HG02885 (cell line): ENCODE data around the gene GADD45GIP1.
"Not testable (repeated sequence)": the region's sequence is repeated elsewhere in the genome, so short reads cannot be mapped to it uniquely, and the experiment has no call there.

Source experiments
- ATAC-seq: cut with Tn5 transposase; IDR thresholded peaks from one replicate; pipeline ENCODE4 v1.9.1; 2021; ENCODE audit warnings: mild to moderate bottlenecking; ENCODE audit not compliant: unreplicated experiment, poor library complexity

GADD45GIP1 gene

DNA sequence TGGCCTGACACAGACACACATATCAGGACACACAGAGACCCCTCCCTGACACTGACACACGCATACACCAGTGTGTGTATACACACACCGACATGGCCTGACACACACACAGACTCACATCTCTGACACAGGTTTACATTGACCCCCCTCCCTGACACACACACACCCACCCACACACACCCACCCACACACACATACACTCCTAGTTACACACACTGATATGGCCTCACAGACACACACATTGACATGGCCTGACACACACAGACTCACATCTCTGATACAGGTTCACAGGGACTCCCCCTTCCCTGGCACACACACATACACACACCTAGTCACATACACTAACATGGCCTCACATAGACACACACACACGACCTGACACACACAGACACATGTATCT is 33.8 kb upstream of the GADD45GIP1 start:
- ATAC-seq, result no peak

GRCh38 chr19:12990431-12990830 is 33.4 kb upstream of the GADD45GIP1 start:
- ATAC-seq, result no peak

GRCh38 chr19:12987781-12988180 is 30.8 kb upstream of the GADD45GIP1 start:
- no peak for ATAC-seq

- ATAC-seq, result no peak
Observed at GRCh38 chr19:12987190-12987589, 30.2 kb upstream of the GADD45GIP1 start.

DNA sequence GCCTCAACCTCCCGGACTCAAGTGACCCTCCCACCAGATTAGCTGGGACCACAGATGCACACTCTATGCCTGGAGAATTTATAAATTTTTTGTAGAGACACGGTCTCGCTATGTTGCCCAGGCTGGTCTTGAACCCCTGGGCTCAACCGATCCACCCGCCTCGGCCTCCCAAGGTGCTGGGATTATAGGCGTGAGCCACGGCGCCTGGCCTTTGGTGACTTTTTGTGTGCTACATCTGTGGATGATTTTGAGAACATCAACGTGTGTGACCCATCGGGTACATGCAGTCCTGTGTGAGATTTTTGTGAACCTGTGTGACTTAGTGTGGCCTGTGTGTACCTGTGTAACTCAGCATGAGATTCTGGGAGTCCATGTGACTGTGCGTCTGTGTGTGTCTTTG is 29.7 kb upstream of the GADD45GIP1 start:
- no peak for ATAC-seq

DNA sequence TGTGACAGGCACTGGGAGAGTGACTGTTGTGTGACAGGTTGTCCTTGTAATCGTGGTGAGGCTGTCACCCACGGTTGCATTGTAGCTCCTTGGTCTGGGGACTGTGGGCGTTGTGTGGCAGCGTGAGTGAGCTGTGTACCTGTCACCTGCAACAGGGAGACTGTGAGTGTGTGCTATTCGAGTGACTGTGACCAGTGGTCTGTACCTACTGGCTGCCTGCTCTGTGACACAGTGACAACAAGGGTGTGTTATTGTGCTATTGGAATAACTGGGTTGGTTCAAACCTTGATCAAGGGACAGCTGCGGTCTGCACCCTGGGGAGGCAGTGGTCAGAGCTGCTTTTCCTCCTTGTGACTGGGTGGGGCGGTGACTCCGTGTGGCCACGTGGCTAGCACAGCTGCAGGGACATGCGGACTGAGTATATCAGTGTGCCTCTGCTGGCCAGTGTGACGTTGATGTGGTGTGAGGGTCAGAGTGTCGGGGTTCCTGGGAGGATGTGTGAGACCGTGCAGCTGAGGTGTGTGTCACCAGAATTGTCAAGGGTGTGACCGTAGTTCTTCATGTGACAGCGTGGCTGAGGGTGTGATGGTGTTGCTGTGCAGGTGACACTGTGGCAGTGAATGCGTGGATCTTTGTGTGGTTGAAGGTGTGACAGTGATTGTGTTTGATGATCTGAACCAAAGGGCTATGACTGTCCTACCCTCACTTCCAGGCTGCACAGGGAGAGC is 28.2 kb upstream of the GADD45GIP1 start:
- no peak for ATAC-seq

DNA sequence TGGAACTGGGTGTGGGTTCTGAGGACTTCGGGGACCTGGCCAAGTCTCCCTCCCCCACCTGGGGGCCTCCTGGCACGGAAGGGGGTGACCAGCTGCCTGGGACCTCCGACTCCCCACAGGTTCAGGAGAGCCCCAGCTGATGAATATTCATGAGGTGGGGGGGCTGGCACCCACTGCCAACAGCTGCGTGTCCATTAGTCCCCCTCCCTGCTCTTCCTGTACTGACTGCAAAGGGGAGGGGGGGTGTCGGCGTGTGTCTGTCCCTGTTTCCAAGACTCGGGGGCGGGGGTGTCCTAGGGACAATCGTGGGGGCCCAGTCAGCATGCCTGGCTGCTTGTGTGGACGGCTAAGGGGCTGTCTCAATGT is 27.6 kb upstream of the GADD45GIP1 start:
- ATAC-seq, result no peak

- no peak for ATAC-seq
Observed at GRCh38 chr19:12984143-12984627, 27.2 kb upstream of the GADD45GIP1 start.

GRCh38 chr19:12983542-12984142 is 26.6 kb upstream of the GADD45GIP1 start:
- ATAC-seq, result no peak

GRCh38 chr19:12983091-12983490 is 26.1 kb upstream of the GADD45GIP1 start:
- no peak for ATAC-seq

DNA sequence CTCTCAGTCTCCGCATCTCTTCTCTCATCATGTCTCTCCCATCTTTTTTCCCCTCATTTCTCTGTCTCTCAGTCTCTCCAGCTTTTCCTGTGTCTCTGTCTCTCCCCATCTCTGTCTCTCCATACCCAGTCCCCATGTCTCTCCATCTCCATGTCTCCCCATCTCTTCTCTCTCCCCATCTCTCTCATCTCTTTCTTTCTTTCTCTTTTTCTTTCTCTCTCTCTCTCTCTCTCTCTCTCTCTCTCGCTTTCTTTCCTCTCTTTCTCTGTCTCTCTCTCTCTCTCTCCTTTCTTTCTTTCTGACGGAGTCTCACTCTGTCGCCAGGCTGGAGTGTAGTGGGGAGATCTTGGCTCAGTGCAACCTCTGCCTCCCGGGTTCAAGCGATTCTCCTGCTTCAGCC is 25.6 kb upstream of the GADD45GIP1 start:
- no peak for ATAC-seq

DNA sequence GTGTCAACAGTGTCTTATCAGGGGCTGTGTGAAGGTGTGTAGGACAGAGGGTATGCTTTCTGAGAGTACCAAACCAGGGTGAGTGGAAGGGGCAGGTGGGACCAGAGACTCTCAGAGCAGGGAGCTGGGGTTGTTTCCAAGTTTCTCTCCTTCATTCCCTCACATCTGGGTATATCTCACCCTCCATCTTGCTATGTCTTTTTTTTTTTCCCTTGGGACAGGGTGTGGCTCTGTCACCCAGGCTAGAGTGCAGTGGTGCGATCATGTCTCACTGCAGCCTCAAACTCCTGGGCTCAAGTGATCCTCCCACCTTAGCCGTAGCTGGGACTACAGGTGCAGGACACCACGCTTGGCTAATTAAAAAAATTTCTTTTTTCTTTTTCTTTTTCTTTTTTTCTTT is 23.0 kb upstream of the GADD45GIP1 start:
- no peak for ATAC-seq

DNA sequence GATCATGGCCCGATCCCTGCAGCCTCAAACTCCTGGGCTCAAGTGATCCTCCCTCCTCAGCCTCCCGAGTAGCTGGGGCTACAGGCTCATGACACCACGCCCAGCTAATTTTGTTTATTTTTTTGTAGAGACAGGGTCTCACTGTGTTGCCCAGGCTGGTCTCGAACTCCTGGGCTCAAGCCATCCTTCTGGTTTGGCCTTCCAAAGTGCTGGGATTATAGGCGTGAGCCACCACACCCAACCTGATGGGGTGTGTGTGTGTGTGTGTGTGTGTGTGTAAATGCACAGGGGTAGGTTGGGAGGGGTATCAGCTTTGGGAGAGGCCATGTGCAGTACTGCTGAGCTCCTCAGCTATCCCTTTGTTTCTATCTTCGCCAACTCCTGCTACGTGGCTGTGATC is 19.1 kb upstream of the GADD45GIP1 start:
- not testable (repeated sequence) for ATAC-seq

DNA sequence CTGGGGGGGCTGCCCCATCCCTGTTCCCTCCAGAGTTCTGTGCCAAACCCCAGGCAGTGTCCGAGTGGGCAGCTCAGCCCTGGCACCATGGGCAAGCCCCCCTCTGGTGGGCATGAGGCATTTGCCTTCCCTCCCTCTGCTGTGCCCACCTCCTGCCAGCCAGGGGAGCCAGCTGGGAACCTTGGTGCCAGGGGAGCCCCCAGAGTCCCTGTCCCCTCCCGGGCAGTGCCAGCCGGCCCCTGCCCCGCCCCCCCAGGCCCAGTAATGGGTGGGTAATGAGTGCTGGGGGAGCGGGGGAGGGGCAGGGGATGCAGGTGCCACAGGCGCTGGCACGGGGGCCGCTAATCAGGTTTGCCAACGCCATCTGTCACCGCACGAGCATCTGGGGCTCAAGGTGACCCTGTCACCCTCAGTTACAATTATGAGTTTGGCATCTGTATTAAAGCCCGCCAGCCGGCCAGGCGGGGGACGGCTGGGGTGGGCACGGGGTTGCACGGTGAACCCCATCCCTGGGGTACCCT is 18.3 kb upstream of the GADD45GIP1 start:
- ATAC-seq, result no peak

DNA sequence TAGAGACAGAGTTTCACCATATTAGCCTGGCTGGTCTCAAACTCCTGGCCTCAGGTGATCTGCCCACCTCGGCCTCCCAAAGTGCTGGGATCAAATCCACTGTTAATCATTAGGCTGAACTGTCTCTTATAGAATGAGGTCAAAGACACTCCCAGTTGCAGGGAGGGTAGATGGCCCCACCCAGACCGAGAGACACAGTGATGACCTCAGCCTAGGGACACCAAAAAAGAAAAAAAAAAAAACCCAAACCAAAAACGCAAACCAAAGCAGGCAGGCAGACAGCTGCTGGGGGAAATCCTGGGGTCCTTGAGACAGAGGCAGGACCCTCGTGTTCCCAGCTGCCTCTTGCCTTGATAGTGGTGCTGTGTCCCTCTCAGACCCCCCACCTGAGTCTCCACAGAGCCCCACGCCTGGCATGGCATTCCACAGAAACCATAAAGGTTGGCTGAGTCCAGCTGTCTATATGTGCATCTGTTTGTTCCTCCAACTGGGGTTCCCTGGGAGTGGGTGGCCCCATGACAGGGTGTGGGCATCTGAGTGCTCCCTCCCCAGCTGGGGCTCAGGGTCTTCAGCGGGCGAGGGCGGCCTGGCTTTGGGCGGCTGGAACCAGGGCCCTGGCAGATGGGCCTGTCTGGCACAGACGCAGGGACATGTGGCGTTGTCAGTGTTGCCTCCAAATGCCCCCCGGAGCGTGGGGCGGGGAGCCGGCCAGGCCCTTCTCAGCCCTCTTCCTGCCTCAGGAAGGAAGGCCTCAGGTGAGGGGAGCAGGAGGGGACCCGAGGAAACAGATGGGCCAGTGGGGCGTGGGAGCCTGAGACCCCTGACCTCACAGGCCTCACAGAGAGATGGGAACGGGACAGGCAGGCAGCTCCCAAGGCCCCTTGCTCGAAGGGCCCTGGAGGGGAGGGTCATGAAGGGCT is 17.5 kb upstream of the GADD45GIP1 start:
- ATAC-seq, result no peak

DNA sequence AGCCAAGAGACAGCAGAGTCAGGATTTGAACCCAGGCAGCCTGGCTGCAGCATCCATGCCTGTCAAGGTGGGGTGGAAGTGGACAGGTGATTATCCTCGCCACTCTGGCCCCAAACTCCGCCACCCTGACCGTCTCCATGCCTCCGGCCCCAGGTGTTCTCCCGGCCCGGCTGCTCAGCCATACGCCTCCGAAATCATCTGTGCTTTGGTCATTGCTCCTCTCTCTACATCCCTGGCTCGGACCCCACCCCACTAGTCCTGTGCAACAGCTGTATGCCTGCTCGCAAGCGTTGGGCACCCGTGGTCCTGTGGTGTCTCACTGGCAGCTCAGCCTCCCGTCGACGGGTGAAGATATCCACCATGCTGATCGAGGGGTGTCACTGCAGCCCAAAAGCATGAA is 16.2 kb upstream of the GADD45GIP1 start:
- ATAC-seq, result no peak

- ATAC-seq, result no peak
Observed at GRCh38 chr19:12970070-12970820, 13.2 kb upstream of the GADD45GIP1 start.

DNA sequence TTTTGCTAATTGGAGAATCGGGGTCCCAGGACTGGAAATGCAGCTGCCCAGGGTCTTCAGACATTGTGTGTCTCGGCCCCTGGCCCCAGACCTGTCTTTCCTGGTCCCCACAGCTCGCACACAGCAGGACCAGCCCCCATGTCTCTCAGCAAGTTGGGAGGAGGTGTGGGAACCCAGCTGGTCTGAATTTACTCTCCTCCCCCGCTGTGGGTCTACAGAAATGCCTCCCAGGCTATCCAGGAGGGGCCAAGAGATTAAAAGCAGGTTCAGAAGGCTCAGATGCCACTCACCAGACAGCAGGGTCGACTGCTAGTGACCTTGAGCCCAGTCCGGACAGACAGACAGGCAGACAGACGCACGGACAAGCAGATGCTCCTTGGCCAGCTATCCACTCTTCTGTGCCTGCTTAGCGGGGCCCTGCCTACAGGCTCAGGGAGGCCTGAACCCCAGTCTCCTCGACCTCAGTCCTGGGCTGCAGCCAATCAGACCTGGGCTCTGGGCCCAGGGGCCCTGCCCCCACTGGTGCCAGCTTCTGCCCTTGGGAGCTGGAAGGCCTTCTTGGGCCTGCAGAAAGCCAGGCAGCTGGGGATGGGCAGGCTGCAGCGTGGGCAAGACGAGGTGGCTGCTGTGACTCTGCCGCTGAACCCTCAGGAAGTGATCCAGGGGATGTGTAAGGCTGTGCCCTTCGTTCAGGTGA is 12.4 kb upstream of the GADD45GIP1 start, which contains the start of gene DAND5:
Gene DAND5, plus strand, starts transcription at position 285 of the 697 bp plus-strand sequence. Its CDS starts 85 bp downstream, at position 370.
- ATAC-seq, result no peak

DNA sequence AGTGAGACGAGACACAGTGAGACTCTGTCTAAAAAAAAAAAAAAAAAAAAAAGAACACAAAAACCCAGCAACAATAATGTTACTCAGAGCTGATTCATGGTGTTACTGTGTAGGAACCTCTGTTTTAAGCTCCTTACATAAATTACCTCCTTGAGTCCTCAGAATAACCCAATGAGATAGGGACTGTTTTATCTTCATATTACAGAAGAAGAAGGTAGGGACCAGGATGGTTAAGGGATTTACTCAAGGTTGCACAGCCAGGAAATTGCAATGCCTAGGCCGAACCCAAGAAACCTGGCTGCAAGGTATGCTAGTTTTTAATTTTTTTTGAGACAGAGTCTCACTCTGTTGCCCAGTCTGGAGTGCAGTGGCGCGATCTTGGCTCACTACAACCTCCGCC is 10.9 kb upstream of the GADD45GIP1 start:
- no peak for ATAC-seq

- no peak for ATAC-seq
Observed at GRCh38 chr19:12965812-12966135, 8.8 kb upstream of the GADD45GIP1 start.
